Prostate gland (tissue), 2 donors: ENCODE measurements around the gene PPP1CB.

Experiments
- CTCF ChIP-seq, 4 experiments: fragments of 200-600 bp in 2 of 4; fragments of 450-650 bp in 2 of 4; sonication (generic) in 2 of 4; IDR thresholded peaks; 1 replicate in 3 of 4; 2 replicates in 1 of 4; pipeline ENCODE4 v1.5.1; 2016 to 2019; ENCODE audit warnings: antibody characterized with exemption in 4 of 4, mild to moderate bottlenecking in 2 of 4, moderate library complexity in 2 of 4
- POLR2A ChIP-seq: fragments of 450-650 bp; IDR thresholded peaks from one replicate; pipeline ENCODE4 v1.6.1; 2016; ENCODE audit warnings: antibody characterized with exemption, mild to moderate bottlenecking
- POLR2AphosphoS5 ChIP-seq: sonication (generic); formaldehyde crosslinking; IDR thresholded peaks from one replicate; pipeline ENCODE4 v1.6.1; 2017; ENCODE audit warnings: antibody characterized with exemption

- TF ChIP-seq CTCF (IDR thresholded peaks at IDR 0.05) (no peak), POLR2A (no peak), POLR2AphosphoS5 (no peak)
These were observed 16.1 kb upstream of the PPP1CB start for GRCh38 chr2:28735511-28735910.
